GM23338 (cell line): Measurements from ENCODE around the gene PVR. TPM values are rescaled to one million over a fixed set of nuclear protein-coding genes. Genes with fewer than 3 reads are reported as not detected.

ENCODE experiments used
- ATAC-seq: fragments of 200-7000 bp; cut with Tn5 transposase; 3 replicates; pipeline ENCODE4 v1.9.1; 2020
- DNase-seq: peaks from one replicate; pipeline ENCODE4 v3.0.0-alpha.2; 2015; ENCODE audit warnings: low spot score
- H2AFZ ChIP-seq: fragments of 200-600 bp; sonication (generic); 2 replicates; pipeline ENCODE4 v1.8.0; 2016; ENCODE audit warnings: antibody characterized with exemption, mild to moderate bottlenecking, moderate library complexity
- H3F3A ChIP-seq: fragments of 200-600 bp; sonication (generic); replicated peaks from 2 replicates; pipeline ENCODE4 v1.8.0; 2017; ENCODE audit warnings: antibody characterized with exemption, mixed run types, low read depth
- H3K27ac ChIP-seq: fragments of 200-600 bp; sonication (generic); 2 replicates; pipeline ENCODE4 v1.6.1; 2016; ENCODE audit warnings: low read depth
- H3K27me3 ChIP-seq: fragments of 200-600 bp; sonication (generic); 2 replicates; pipeline ENCODE4 v1.8.0; 2016; ENCODE audit warnings: mild to moderate bottlenecking, mixed run types, moderate library complexity; ENCODE audit not compliant: insufficient read depth
- H3K36me3 ChIP-seq: fragments of 200-600 bp; sonication (generic); 2 replicates; pipeline ENCODE4 v1.8.0; 2016; ENCODE audit warnings: mild to moderate bottlenecking; ENCODE audit not compliant: insufficient read depth
- H3K4me1 ChIP-seq: fragments of 200-600 bp; sonication (generic); 2 replicates; pipeline ENCODE4 v1.8.0; 2016; ENCODE audit warnings: mild to moderate bottlenecking, moderate library complexity; ENCODE audit not compliant: insufficient read depth
- H3K4me2 ChIP-seq: fragments of 200-600 bp; sonication (generic); 2 replicates; pipeline ENCODE4 v1.7.1; 2017; ENCODE audit warnings: mixed run types
- H3K4me3 ChIP-seq: fragments of 200-600 bp; sonication (generic); 2 replicates; pipeline ENCODE4 v1.6.1; 2016; ENCODE audit warnings: mixed run types
- H3K79me2 ChIP-seq: fragments of 200-600 bp; sonication (generic); replicated peaks from 2 replicates; pipeline ENCODE4 v1.8.0; 2017; ENCODE audit warnings: mild to moderate bottlenecking; ENCODE audit not compliant: insufficient read depth
- H3K9me2 ChIP-seq: fragments of 200-600 bp; sonication (generic); 2 replicates; pipeline ENCODE4 v1.8.0; 2017; ENCODE audit not compliant: insufficient read depth
- H4K20me1 ChIP-seq: fragments of 200-600 bp; sonication (generic); replicated peaks from 2 replicates; pipeline ENCODE4 v1.8.0; 2017; ENCODE audit warnings: mild to moderate bottlenecking; ENCODE audit not compliant: insufficient read depth
- H3K27ac Mint-ChIP-seq: 2 replicates; pipeline ENCODE4 v1.8.0; 2020; ENCODE audit warnings: inconsistent platforms, mild to moderate bottlenecking, moderate library complexity, mixed read lengths
- H3K27me3 Mint-ChIP-seq: 3 replicates; pipeline ENCODE4 v1.8.0; 2022; ENCODE audit warnings: low read depth, mild to moderate bottlenecking, moderate library complexity, mixed read lengths, inconsistent platforms; ENCODE audit not compliant: insufficient read depth, poor library complexity
- H3K36me3 Mint-ChIP-seq: 3 replicates; pipeline ENCODE4 v1.8.0; 2021; ENCODE audit warnings: low read depth, mild to moderate bottlenecking, inconsistent platforms, moderate library complexity, mixed read lengths
- H3K4me1 Mint-ChIP-seq: 3 replicates; pipeline ENCODE4 v1.8.0; 2020; ENCODE audit warnings: mild to moderate bottlenecking, inconsistent platforms, mixed read lengths
- H3K4me3 Mint-ChIP-seq: 3 replicates; pipeline ENCODE4 v1.8.0; 2021; ENCODE audit warnings: moderate library complexity, mild to moderate bottlenecking, inconsistent platforms, mixed read lengths
- H3K9me3 Mint-ChIP-seq: 3 replicates; pipeline ENCODE4 v1.8.0; 2020; ENCODE audit warnings: moderate library complexity, mild to moderate bottlenecking, inconsistent platforms, mixed read lengths
- CREB1 ChIP-seq: fragments of 250-450 bp; sonication (Bioruptor Pico); IDR thresholded peaks from 2 replicates; pipeline ENCODE4 v1.5.0; 2020; ENCODE audit warnings: low read depth, mild to moderate bottlenecking, moderate library complexity
- CTCF ChIP-seq, 2 experiments: fragments of 200-600 bp in 1 of 2; sonication (generic) in 1 of 2; conservative IDR thresholded peaks; 2 replicates each; pipeline versions ENCODE4 v1.5.1 to v1.6.1; 2016 to 2017; ENCODE audit warnings: antibody characterized with exemption in 2 of 2, low read depth in 2 of 2, mild to moderate bottlenecking in 2 of 2, moderate library complexity in 1 of 2
- ETS1 ChIP-seq: IDR thresholded peaks from 2 replicates; pipeline ENCODE4 v1.6.1; 2016; ENCODE audit warnings: antibody characterized with exemption
- EZH2 ChIP-seq: fragments of 200-600 bp; sonication (generic); IDR thresholded peaks from one replicate; pipeline ENCODE4 v1.8.0; 2017; ENCODE audit warnings: antibody characterized with exemption, mild to moderate bottlenecking, low read depth; ENCODE audit not compliant: unreplicated experiment
- EZH2phosphoT487 ChIP-seq: fragments of 200-600 bp; sonication (generic); IDR thresholded peaks from one replicate; pipeline ENCODE4 v1.8.1; 2018; ENCODE audit warnings: antibody characterized with exemption; ENCODE audit not compliant: unreplicated experiment
- JUNB ChIP-seq: IDR thresholded peaks from one replicate; pipeline ENCODE4 v1.6.1; 2016; ENCODE audit warnings: antibody characterized with exemption; ENCODE audit not compliant: unreplicated experiment
- NANOG ChIP-seq: IDR thresholded peaks from 2 replicates; pipeline ENCODE4 v1.6.1; 2016; ENCODE audit warnings: antibody characterized with exemption, borderline replicate concordance
- REST ChIP-seq: IDR thresholded peaks from one replicate; pipeline ENCODE4 v1.6.1; 2018; ENCODE audit warnings: antibody characterized with exemption; ENCODE audit not compliant: unreplicated experiment
- STAT1 ChIP-seq: IDR thresholded peaks from one replicate; pipeline ENCODE4 v1.6.1; 2016; ENCODE audit warnings: antibody characterized with exemption; ENCODE audit not compliant: unreplicated experiment
- ZNF114 ChIP-seq: fragments of 250-450 bp; sonication (Bioruptor Pico); IDR thresholded peaks from 2 replicates; pipeline ENCODE4 v1.5.0; 2020; ENCODE audit warnings: mild to moderate bottlenecking, moderate library complexity
- ZNF331 ChIP-seq: fragments of 250-450 bp; sonication (Bioruptor Pico); IDR thresholded peaks from 2 replicates; pipeline ENCODE4 v1.5.0; 2020; ENCODE audit warnings: low read depth, mild to moderate bottlenecking, moderate library complexity
- polyA plus RNA-seq: library from polyadenylated mRNA; unstranded; fragments of >200 nt; fragmentation: Nextera tagmentation; extraction: Ambion mirVana; gene quantifications from 2 replicates; pipeline ENCODE4 v1.2.1, GENCODE V29; 2016
- total RNA-seq: library from RNA; depleted of rRNA; stranded (reverse); fragments of >200 nt; shearing (Covaris generic); gene quantifications from 2 replicates; pipeline ENCODE4 v1.2.3, GENCODE V29; 2014

PVR gene
- total and polyA plus RNA-seq, 2 experiments from 2014 or later = 4.8 to 19.0 TPM

- H3F3A ChIP-seq = no peaks in the 10 kb centered on the region
- H3K27ac ChIP-seq = no peak overlapping the region
- no peaks in the 10 kb centered on the region; the same call in 1 of the 2 replicates for H4K20me1 ChIP-seq
- ATAC-seq (no peak), DNase-seq (no peak)
- no peaks in the 10 kb centered on the region for H3K9me2 ChIP-seq
- Mint-ChIP-seq H3K27ac (no peak overlapping the region), H3K4me1 (peaks cover 12% of the 10 kb centered on the region; the same call in 2 of the 3 replicates), H3K36me3 (no peaks in the 10 kb centered on the region), H3K4me3 (no peak overlapping the region), H3K27me3 (peaks cover 8% of the 10 kb centered on the region), H3K9me3 (no peaks in the 10 kb centered on the region)
- H3K4me1 ChIP-seq = no peaks in the 10 kb centered on the region
- no peaks in the 10 kb centered on the region for H3K27me3 ChIP-seq
- no peaks in the 10 kb centered on the region for H3K36me3 ChIP-seq
- H3K79me2 ChIP-seq = no peaks in the 10 kb centered on the region
- no peak overlapping the region for H2AFZ ChIP-seq
- TF ChIP-seq ZNF331 (CRISPR knock-in tag) (no peak), EZH2phosphoT487 (no peak), ZNF114 (CRISPR knock-in tag) (no peak), STAT1 (no peak), NANOG (no peak)
- H3K4me2 ChIP-seq = no peak overlapping the region
- no peak overlapping the region for H3K4me3 ChIP-seq
Observed at GRCh38 chr19:44701228-44701627, 57.5 kb downstream of the PVR start.

- Mint-ChIP-seq H3K27me3 (peaks cover 7% of the 10 kb centered on the region), H3K4me1 (peaks cover 3% of the 10 kb centered on the region; the same call in 2 of the 3 replicates), H3K9me3 (no peaks in the 10 kb centered on the region), H3K36me3 (no peaks in the 10 kb centered on the region), H3K27ac (no peak overlapping the region), H3K4me3 (no peak overlapping the region)
- ATAC-seq = no peak
- Histone ChIP-seq H3K79me2 (no peaks in the 10 kb centered on the region), H3F3A (no peaks in the 10 kb centered on the region), H3K9me2 (no peaks in the 10 kb centered on the region), H3K36me3 (no peaks in the 10 kb centered on the region), H2AFZ (no peak overlapping the region), H3K4me3 (no peak overlapping the region), H3K4me1 (no peaks in the 10 kb centered on the region), H3K27ac (no peak overlapping the region), H3K27me3 (no peaks in the 10 kb centered on the region), H4K20me1 (no peaks in the 10 kb centered on the region; the same call in 1 of the 2 replicates), H3K4me2 (no peak overlapping the region)
- no peak for DNase-seq
- TF ChIP-seq ETS1 = no peak
- TF ChIP-seq STAT1 = no peak
- no peak for TF ChIP-seq EZH2
- TF ChIP-seq ZNF114 (CRISPR knock-in tag) = no peak
- no peak for TF ChIP-seq REST
- TF ChIP-seq CTCF (conservative IDR thresholded peaks at IDR 0.05; ENCODE audit: low read depth in 2 of 2) = no peak
- no peak for TF ChIP-seq JUNB
- no peak for TF ChIP-seq EZH2phosphoT487
- TF ChIP-seq CREB1 (CRISPR knock-in tag) = no peak
- no peak for TF ChIP-seq ZNF331 (CRISPR knock-in tag)
- no peak for TF ChIP-seq NANOG
Observed at GRCh38 chr19:44702551-44703176, 59.0 kb downstream of the PVR start.
